Measurements from ENCODE around the gene MYO18A. TPM values are rescaled to one million over a fixed set of nuclear protein-coding genes. Genes with fewer than 3 reads are reported as not detected.

MYO18A gene, protein sequence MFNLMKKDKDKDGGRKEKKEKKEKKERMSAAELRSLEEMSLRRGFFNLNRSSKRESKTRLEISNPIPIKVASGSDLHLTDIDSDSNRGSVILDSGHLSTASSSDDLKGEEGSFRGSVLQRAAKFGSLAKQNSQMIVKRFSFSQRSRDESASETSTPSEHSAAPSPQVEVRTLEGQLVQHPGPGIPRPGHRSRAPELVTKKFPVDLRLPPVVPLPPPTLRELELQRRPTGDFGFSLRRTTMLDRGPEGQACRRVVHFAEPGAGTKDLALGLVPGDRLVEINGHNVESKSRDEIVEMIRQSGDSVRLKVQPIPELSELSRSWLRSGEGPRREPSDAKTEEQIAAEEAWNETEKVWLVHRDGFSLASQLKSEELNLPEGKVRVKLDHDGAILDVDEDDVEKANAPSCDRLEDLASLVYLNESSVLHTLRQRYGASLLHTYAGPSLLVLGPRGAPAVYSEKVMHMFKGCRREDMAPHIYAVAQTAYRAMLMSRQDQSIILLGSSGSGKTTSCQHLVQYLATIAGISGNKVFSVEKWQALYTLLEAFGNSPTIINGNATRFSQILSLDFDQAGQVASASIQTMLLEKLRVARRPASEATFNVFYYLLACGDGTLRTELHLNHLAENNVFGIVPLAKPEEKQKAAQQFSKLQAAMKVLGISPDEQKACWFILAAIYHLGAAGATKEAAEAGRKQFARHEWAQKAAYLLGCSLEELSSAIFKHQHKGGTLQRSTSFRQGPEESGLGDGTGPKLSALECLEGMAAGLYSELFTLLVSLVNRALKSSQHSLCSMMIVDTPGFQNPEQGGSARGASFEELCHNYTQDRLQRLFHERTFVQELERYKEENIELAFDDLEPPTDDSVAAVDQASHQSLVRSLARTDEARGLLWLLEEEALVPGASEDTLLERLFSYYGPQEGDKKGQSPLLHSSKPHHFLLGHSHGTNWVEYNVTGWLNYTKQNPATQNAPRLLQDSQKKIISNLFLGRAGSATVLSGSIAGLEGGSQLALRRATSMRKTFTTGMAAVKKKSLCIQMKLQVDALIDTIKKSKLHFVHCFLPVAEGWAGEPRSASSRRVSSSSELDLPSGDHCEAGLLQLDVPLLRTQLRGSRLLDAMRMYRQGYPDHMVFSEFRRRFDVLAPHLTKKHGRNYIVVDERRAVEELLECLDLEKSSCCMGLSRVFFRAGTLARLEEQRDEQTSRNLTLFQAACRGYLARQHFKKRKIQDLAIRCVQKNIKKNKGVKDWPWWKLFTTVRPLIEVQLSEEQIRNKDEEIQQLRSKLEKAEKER (N-terminal part only)
- 128 and 136 TPM in 2 replicates for total RNA-seq (2013; cell fraction: nucleolus; rRNA removed)
- total RNA-seq (2014; rRNA removed), result 42.8 and 43.5 TPM in 2 replicates
- total RNA-seq (2014; rRNA removed; fragmentation: Illumina TruSeq; extraction: Trizol), result 21.5 and 24.4 TPM in 2 replicates
- 60.9 and 66.0 TPM in 2 replicates for total RNA-seq (2021)
- polyA plus RNA-seq (2011; ENCODE audit: low read depth), result 33.0 TPM
- 4.6 and 9.8 TPM in 2 replicates for polyA plus RNA-seq (2011; rRNA removed)
- polyA plus RNA-seq (2011; cell fraction: cytosol; rRNA removed), result 10.8 and 17.4 TPM in 2 replicates
- 55.4 and 69.1 TPM in 2 replicates for polyA plus RNA-seq (2011; cell fraction: nucleus; rRNA removed)
- 41.6 and 45.2 TPM in 2 replicates for polyA plus RNA-seq (2012)
- polyA plus RNA-seq (2014; fragmentation: Illumina TruSeq; extraction: Trizol), result 23.0 and 31.3 TPM in 2 replicates
- polyA plus RNA-seq (2014; fragmentation: Nextera tagmentation; extraction: Ambion mirVana), result 1 to 10 TPM; 2.9 to 3.9 TPM
- polyA plus RNA-seq (2014; rRNA removed), result 31.2 and 42.9 TPM in 2 replicates
- polyA plus RNA-seq (2016; fragmentation: Nextera tagmentation; extraction: Ambion mirVana), result 10 to 100 TPM; 23.2 to 24.6 TPM
- 22.6 and 34.3 TPM in 2 replicates for polyA minus RNA-seq (2011; rRNA and poly(A)+ RNA removed)
- polyA minus RNA-seq (2011; cell fraction: cytosol; rRNA and poly(A)+ RNA removed), result 11.6 and 18.6 TPM in 2 replicates
- 38.1 and 52.6 TPM in 2 replicates for polyA minus RNA-seq (2011; cell fraction: nucleus; rRNA and poly(A)+ RNA removed)
- Bru-seq, nascent RNA, result percentile 64 among the genes with signal in this experiment
- BruChase-seq, experiment 1, labeled RNA remaining after a 6-hour chase, result percentile 69 among the genes with signal in this experiment
- BruChase-seq, experiment 2, labeled RNA remaining after a 2-hour chase, result percentile 65 among the genes with signal in this experiment
- long read RNA-seq, experiment 1, partial matches to known transcripts, result 2 of 4 reads
- long read RNA-seq, experiment 1, other reads (novel, unspliced or antisense), result 2 of 4 reads
- long read RNA-seq, experiment 2, partial matches to known transcripts, result 0 of 2 reads
- long read RNA-seq, experiment 2, other reads (novel, unspliced or antisense), result 1 of 2 reads

DNA sequence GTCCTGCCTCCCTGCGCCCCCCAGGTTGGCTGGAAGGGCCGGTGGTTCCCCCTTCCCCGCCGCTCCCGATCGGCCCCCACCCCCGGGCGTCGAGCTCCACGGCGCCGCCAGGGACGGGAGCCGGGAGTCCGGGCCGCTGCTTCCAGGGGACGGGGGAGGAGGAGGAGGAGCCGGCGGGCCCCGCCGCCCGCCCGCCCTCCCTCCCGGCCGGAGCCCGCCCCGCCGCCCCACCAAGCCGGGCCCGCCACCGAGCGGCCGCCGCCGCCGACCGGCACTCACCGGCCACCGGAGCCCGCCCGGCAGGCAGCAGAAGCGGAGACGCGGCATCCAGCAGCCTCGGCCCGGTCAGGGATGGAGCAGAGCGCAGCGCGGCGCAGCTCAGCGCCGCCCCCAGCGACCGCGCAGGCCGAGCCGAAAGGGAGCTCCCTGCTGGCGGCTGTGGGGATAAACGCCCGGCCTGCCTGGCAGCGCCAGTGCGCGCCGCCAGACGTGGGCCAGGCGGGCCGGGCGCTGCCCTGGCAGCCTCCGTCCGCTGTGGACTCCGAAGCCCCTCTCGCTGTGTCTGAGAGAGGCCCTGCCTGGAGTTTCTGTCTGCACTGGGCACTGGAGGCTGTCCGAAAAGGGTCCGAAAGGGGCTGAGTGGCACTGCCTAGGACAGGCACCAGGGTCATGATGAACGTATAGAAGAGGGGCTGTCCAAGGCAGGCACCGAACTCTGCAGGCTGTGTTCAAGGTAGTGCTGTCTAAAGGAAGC, at the start of gene MYO18A:
MYO18A (minus strand) TSS at position 365 of the 754 bp plus-strand sequence. CDS start 13,458 bp downstream, outside the sequence.
- H3K9ac ChIP-seq (ENCODE audit: control insufficient read depth, insufficient read depth, low read length), result peak within 1 kb of the TSS; percentile 56; the same call in 1 of the 2 replicates
- no peaks in the 10 kb centered on the region for H3K36me3 ChIP-seq (ENCODE audit: control insufficient read depth in 2 of 2, insufficient read depth in 2 of 2, low read length in 1 of 2)
- H3K4me1 ChIP-seq (ENCODE audit: control insufficient read depth, insufficient read depth, low read length), result peaks cover 17% of the 10 kb centered on the region
- POLR2A ChIA-PET, result interaction anchor here (0.7 to 1.9 kb wide), 5 partner anchors 31 to 112 kb away, joined by 3 to 21 read pairs (median 4); no protein-coding TSS in a partner anchor
- DNase-seq (ENCODE audit: low read depth, low spot score) (no peak), ATAC-seq (peak; percentile 93), FAIRE-seq (peak; percentile 75)
- intact Hi-C loops (cut with micrococcal nuclease; ENCODE audit: unreplicated experiment), result loop anchor here (1.0 kb wide), 1 partner anchor 31 kb away; no protein-coding TSS in a partner anchor
- CTCF ChIA-PET, result interaction anchor here (0.7 to 12.9 kb wide), 19 partner anchors 10 to 357 kb away, joined by 3 to 260 read pairs (median 5); no protein-coding TSS in a partner anchor
- H3K4me2 ChIP-seq (ENCODE audit: control insufficient read depth, insufficient read depth), result peak within 1 kb of the TSS; percentile 93
- H4K20me1 ChIP-seq (ENCODE audit: control insufficient read depth, insufficient read depth), result no peaks in the 10 kb centered on the region
- SMC1A ChIA-PET (ENCODE audit: uncharacterized antibody, unreplicated experiment), result interaction anchor here (0.7 to 9.2 kb wide), 9 partner anchors 11 to 215 kb away, joined by 3 to 158 read pairs (median 4); no protein-coding TSS in a partner anchor
- no peaks in the 10 kb centered on the region for H3K27me3 ChIP-seq (replicated peaks in 1 of 2; ENCODE audit: control insufficient read depth in 2 of 2, insufficient read depth in 2 of 2, low read length in 1 of 2)
- peak within 1 kb of the TSS; percentile 95 for H2AFZ ChIP-seq (ENCODE audit: control insufficient read depth, low read depth, low read length)
- WGBS (ENCODE audit: insufficient coverage, insufficient replicate concordance, low lambda C conversion rate, missing lambda C conversion rate), result 2% methylated on average over 22 of the region's 76 CpGs
- RAD21 ChIA-PET (ENCODE audit: unreplicated experiment), result interaction anchor here (0.6 to 10.4 kb wide), 14 partner anchors 15 to 214 kb away, joined by 3 to 207 read pairs (median 4); no protein-coding TSS in a partner anchor
- H3K9me3 ChIP-seq (replicated peaks; ENCODE audit: control insufficient read depth, insufficient read depth, low read length), result no peaks in the 10 kb centered on the region
- in situ Hi-C loops (cut with MboI), result no loop called here
- H3K79me2 ChIP-seq (ENCODE audit: control insufficient read depth, insufficient read depth, low read length), result peaks cover 3% of the 10 kb centered on the region; the same call in 1 of the 2 replicates
- no TSS peak for BruUV-seq (replicated peaks)
- H3K4me3 ChIP-seq, result peak within 1 kb of the TSS; percentile 72; the same call in 1 of the 2 replicates
- H3K27ac ChIP-seq (ENCODE audit: control insufficient read depth, insufficient read depth), result no peak within 1 kb of the TSS
- peak; percentile 48; the same call in 1 of the 2 replicates for TF ChIP-seq ZNF24 (IDR thresholded peaks at IDR 0.05)
- no peak for TF ChIP-seq POLR2AphosphoS5 (IDR thresholded peaks at IDR 0.05; ENCODE audit: low read length)
- TF ChIP-seq, protein P1, sequence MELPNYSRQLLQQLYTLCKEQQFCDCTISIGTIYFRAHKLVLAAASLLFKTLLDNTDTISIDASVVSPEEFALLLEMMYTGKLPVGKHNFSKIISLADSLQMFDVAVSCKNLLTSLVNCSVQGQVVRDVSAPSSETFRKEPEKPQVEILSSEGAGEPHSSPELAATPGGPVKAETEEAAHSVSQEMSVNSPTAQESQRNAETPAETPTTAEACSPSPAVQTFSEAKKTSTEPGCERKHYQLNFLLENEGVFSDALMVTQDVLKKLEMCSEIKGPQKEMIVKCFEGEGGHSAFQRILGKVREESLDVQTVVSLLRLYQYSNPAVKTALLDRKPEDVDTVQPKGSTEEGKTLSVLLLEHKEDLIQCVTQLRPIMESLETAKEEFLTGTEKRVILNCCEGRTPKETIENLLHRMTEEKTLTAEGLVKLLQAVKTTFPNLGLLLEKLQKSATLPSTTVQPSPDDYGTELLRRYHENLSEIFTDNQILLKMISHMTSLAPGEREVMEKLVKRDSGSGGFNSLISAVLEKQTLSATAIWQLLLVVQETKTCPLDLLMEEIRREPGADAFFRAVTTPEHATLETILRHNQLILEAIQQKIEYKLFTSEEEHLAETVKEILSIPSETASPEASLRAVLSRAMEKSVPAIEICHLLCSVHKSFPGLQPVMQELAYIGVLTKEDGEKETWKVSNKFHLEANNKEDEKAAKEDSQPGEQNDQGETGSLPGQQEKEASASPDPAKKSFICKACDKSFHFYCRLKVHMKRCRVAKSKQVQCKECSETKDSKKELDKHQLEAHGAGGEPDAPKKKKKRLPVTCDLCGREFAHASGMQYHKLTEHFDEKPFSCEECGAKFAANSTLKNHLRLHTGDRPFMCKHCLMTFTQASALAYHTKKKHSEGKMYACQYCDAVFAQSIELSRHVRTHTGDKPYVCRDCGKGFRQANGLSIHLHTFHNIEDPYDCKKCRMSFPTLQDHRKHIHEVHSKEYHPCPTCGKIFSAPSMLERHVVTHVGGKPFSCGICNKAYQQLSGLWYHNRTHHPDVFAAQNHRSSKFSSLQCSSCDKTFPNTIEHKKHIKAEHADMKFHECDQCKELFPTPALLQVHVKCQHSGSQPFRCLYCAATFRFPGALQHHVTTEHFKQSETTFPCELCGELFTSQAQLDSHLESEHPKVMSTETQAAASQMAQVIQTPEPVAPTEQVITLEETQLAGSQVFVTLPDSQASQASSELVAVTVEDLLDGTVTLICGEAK (IDR thresholded peaks at IDR 0.05; ENCODE audit: borderline replicate concordance), result no peak
- peak; percentile 41 for TF ChIP-seq RELA (IDR thresholded peaks at IDR 0.05; ENCODE audit: borderline replicate concordance, partially characterized antibody)
- no peak for TF ChIP-seq WRNIP1 (IDR thresholded peaks at IDR 0.05; ENCODE audit: borderline replicate concordance, low read depth, low read length)
- TF ChIP-seq SMARCA5 (IDR thresholded peaks at IDR 0.05), result peak; percentile 98
- TF ChIP-seq RUNX3 (IDR thresholded peaks at IDR 0.05; ENCODE audit: low read length), result 0 out of 2 replicates have a peak, but pooled peaks have one; percentile 30
- TF ChIP-seq NR2F1 (conservative IDR thresholded peaks at IDR 0.05), result peak; percentile 62; the same call in 1 of the 2 replicates
- no peak for TF ChIP-seq TCF7 (IDR thresholded peaks at IDR 0.05; ENCODE audit: borderline replicate concordance)
- TF ChIP-seq SUZ12 (IDR thresholded peaks at IDR 0.05; ENCODE audit: unreplicated experiment), result no peak

All from GM12878 (cell line).